MCF 10A (cell line): ENCODE data around the gene UPF1. TPM values are rescaled to one million over a fixed set of nuclear protein-coding genes. Genes with fewer than 3 reads are reported as not detected.

ENCODE experiments used
- BruUV-seq: library from RNA; stranded (reverse); fragments of 400-500 nt; replicated peaks from 2 replicates; lab custom pipeline; 2021; lab: Mats Ljungman, UMichigan
- CTCF ChIA-PET: fragments of 300-600 bp; sonication (Branson Sonifier 250); formaldehyde crosslinking; extraction: SDS; loops from one replicate; lab custom pipeline; 2021; ENCODE audit warnings: antibody characterized with exemption, inconsistent platforms; lab: Yijun Ruan, JAX
- POLR2A ChIA-PET: fragments of 300-600, 350-650 bp; sonication (Branson Sonifier 250); formaldehyde crosslinking; extraction: SDS; loops from one replicate; lab custom pipeline; 2020; ENCODE audit warnings: antibody characterized with exemption, inconsistent platforms; lab: Yijun Ruan, JAX
- DNase-seq: peaks from one replicate; pipeline ENCODE4 v3.0.0-alpha.2; 2018; ENCODE audit not compliant: unreplicated experiment
- H3K27ac Mint-ChIP-seq: one replicate; pipeline ENCODE4 v1.8.0; 2022; ENCODE audit warnings: mild to moderate bottlenecking, low read depth, mixed read lengths; ENCODE audit not compliant: unreplicated experiment
- H3K27me3 Mint-ChIP-seq: one replicate; pipeline ENCODE4 v1.8.0; 2022; ENCODE audit warnings: mixed read lengths; ENCODE audit not compliant: insufficient read depth, unreplicated experiment
- H3K36me3 Mint-ChIP-seq: one replicate; pipeline ENCODE4 v1.8.0; 2022; ENCODE audit warnings: mild to moderate bottlenecking, moderate library complexity, mixed read lengths; ENCODE audit not compliant: insufficient read depth, unreplicated experiment
- H3K4me1 Mint-ChIP-seq: one replicate; pipeline ENCODE4 v1.8.0; 2022; ENCODE audit warnings: mixed read lengths; ENCODE audit not compliant: insufficient read depth, unreplicated experiment
- H3K4me3 Mint-ChIP-seq: one replicate; pipeline ENCODE4 v1.8.0; 2022; ENCODE audit warnings: mild to moderate bottlenecking, moderate library complexity, mixed read lengths; ENCODE audit not compliant: unreplicated experiment
- H3K9me3 Mint-ChIP-seq: one replicate; pipeline ENCODE4 v1.8.0; 2022; ENCODE audit warnings: mixed read lengths; ENCODE audit not compliant: unreplicated experiment
- CTCF ChIP-seq: fragments of 200-600 bp; IDR thresholded peaks from one replicate; pipeline ENCODE4 v1.8.0; 2022; ENCODE audit warnings: antibody characterized with exemption, mild to moderate bottlenecking; ENCODE audit not compliant: unreplicated experiment
- intact Hi-C: fragments of 100-400 bp; cut with micrococcal nuclease; formaldehyde crosslinking; loops from 2 replicates; pipeline ENCODE4 v1.14.1; 2022
- total RNA-seq: library from RNA; stranded (reverse); gene quantifications from 2 replicates; pipeline ENCODE4 v1.2.3, GENCODE V29; 2022

UPF1 gene
- total RNA-seq, 1 experiment from 2014 or later: 79.8 TPM

GRCh38 chr19:18828786-18829185 lies 3.0 kb upstream of the UPF1 start:
- intact Hi-C loops: no loop called here
- no peaks in the 10 kb centered on the region for H3K9me3 Mint-ChIP-seq

GRCh38 chr19:18830488-18830887 lies 1.3 kb upstream of the UPF1 start:
- H3K36me3 Mint-ChIP-seq: peaks cover 18% of the 10 kb centered on the region
- no peak overlapping the region for H3K27ac Mint-ChIP-seq
- ChIA-PET CTCF (interaction anchor here (1.0 to 1.6 kb wide), 2 partner anchors 59 to 242 kb away, joined by 3 to 5 read pairs; partner anchors contain the start of gene REX1BD), POLR2A (no interaction called here)
- peak overlapping the region; percentile 94 for H3K4me3 Mint-ChIP-seq
- BruUV-seq: no TSS peak
- no peaks in the 10 kb centered on the region for H3K27me3 Mint-ChIP-seq
- H3K4me1 Mint-ChIP-seq: peaks cover 19% of the 10 kb centered on the region
- DNase-seq: no peak
- no peak for TF ChIP-seq CTCF
- intact Hi-C loops: loop anchor here (5.0 kb wide), 1 partner anchor 58 kb away; no protein-coding TSS in a partner anchor
- no peaks in the 10 kb centered on the region for H3K9me3 Mint-ChIP-seq

More at GRCh38 chr19:18828786-18829185, 3.0 kb upstream of the UPF1 start:
- CTCF ChIA-PET: interaction anchor here (0.6 to 2.3 kb wide), 7 partner anchors 9 to 332 kb away, joined by 3 to 8 read pairs (median 3); no protein-coding TSS in a partner anchor
- no peak for DNase-seq
- H3K36me3 Mint-ChIP-seq: peaks cover 1% of the 10 kb centered on the region
- POLR2A ChIA-PET: interaction anchor here (0.6 to 1.0 kb wide), 5 partner anchors 14 to 77 kb away, joined by 3 to 4 read pairs (median 3); no protein-coding TSS in a partner anchor
- no peak for TF ChIP-seq CTCF
- no peak overlapping the region for H3K27ac Mint-ChIP-seq
- no peaks in the 10 kb centered on the region for H3K27me3 Mint-ChIP-seq
- no TSS peak for BruUV-seq
- H3K4me3 Mint-ChIP-seq: no peak overlapping the region
- peaks cover 3% of the 10 kb centered on the region for H3K4me1 Mint-ChIP-seq

DNA sequence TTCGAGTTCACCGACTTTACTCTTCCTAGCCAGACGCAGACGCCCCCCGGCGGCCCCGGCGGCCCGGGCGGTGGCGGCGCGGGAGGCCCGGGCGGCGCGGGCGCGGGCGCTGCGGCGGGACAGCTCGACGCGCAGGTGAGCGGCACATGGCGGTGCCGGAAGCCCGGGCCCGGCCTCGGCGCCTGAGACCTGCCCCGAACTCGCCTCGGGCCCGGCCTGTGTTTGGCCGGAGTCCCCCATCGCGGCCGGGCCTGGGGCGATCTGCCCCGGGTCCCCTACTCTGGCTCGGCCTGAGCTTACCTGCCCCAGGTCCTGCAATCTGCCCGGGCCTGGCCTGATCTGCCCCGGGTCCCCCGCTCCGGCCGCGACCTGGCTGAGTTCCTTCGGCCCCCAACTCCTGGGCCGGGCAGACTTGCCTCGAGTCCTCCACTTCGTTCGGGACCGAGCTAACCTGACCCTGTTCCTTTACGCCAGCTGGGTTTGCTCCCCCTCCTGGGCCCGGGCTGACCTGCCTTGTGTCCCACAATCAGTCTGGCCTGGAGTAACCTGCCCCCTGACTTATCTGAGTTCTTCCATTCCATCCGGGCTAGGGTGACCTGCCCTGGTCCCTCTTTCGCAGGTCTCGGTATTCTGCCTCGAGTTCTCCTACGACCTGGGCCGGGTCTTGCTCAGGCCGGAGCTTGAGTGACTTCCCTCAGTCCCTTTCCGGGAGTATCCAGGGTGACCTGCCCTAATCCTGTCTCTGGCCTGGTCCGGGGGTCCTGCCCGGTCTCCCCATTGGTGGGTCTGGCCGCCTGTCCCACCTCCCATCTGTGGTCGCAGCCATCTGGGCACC lies 764 bp downstream of the UPF1 start:
- ChIA-PET POLR2A (interaction anchor here (0.7 to 3.9 kb wide), 17 partner anchors 10 to 306 kb away, joined by 3 to 29 read pairs (median 5); partner anchors contain the start of genes COPE, DDX49, FKBP8 and KXD1), CTCF (interaction anchor here (0.6 to 5.7 kb wide), 7 partner anchors 8 to 310 kb away, joined by 3 to 46 read pairs (median 6); no protein-coding TSS in a partner anchor)
- peak; percentile 26 for TF ChIP-seq CTCF
- TSS peak; percentile 31 for BruUV-seq
- intact Hi-C loops: loop anchor here (5.0 kb wide), 1 partner anchor 60 kb away; no protein-coding TSS in a partner anchor
- DNase-seq: peak; percentile 44
- peak overlapping the region; percentile 98 for H3K27ac Mint-ChIP-seq
- peaks cover 31% of the 10 kb centered on the region for H3K36me3 Mint-ChIP-seq
- H3K9me3 Mint-ChIP-seq: no peaks in the 10 kb centered on the region
- no peaks in the 10 kb centered on the region for H3K27me3 Mint-ChIP-seq
- H3K4me3 Mint-ChIP-seq: peak overlapping the region; percentile 94
- peaks cover 26% of the 10 kb centered on the region for H3K4me1 Mint-ChIP-seq

DNA sequence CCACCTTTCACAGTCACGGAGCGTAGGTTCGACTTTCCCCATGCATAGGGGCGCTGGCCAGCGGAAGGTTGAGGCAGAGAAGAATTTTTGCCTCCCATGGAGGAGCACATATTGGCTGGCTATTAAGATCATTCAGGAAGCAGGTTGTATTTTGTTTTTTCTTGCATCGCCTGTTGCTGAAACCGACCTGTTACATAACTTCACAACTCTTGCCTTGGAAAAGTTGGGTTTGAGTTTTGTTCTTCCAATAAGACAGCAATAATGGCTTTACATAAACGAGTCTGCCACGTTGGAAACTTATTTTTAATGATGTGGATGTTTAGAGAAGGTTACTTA lies 1.4 kb downstream of the UPF1 start:
- intact Hi-C loops: loop anchor here (5.0 kb wide), 1 partner anchor 61 kb away; no protein-coding TSS in a partner anchor
- H3K36me3 Mint-ChIP-seq: peaks cover 36% of the 10 kb centered on the region
- peak overlapping the region; percentile 98 for H3K27ac Mint-ChIP-seq
- no TSS peak for BruUV-seq
- TF ChIP-seq CTCF: no peak
- CTCF ChIA-PET: interaction anchor here (1.1 to 5.7 kb wide), 4 partner anchors 8 to 239 kb away, joined by 6 to 46 read pairs (median 8); no protein-coding TSS in a partner anchor
- H3K9me3 Mint-ChIP-seq: no peaks in the 10 kb centered on the region
- peak overlapping the region; percentile 94 for H3K4me3 Mint-ChIP-seq
- POLR2A ChIA-PET: interaction anchor here (0.7 to 3.9 kb wide), 16 partner anchors 10 to 289 kb away, joined by 3 to 29 read pairs (median 4); partner anchors contain the start of genes COPE, DDX49, FKBP8 and KXD1
- DNase-seq: peak; percentile 18
- H3K27me3 Mint-ChIP-seq: no peaks in the 10 kb centered on the region
- peaks cover 31% of the 10 kb centered on the region for H3K4me1 Mint-ChIP-seq
